HEK293 (cell line): ENCODE measurements around the gene C1orf185.
"Not testable (repeated sequence)": the region's sequence is repeated elsewhere in the genome, so short reads cannot be mapped to it uniquely, and the experiment has no call there.

Experiments used
- CTCF ChIA-PET: fragments of 350-600 bp; formaldehyde crosslinking; extraction: SDS; loops from one replicate; lab custom pipeline; 2021; ENCODE audit warnings: antibody characterized with exemption; lab: Yijun Ruan, JAX
- POLR2A ChIA-PET: fragments of 300-600 bp; formaldehyde crosslinking; extraction: SDS; loops from one replicate; lab custom pipeline; 2020; ENCODE audit warnings: antibody characterized with exemption, inconsistent platforms; lab: Yijun Ruan, JAX
- H3K27ac ChIP-seq: fragments of 200-500 bp; sonication (Bioruptor generic); 2 replicates; pipeline ENCODE4 v1.5.1; 2014; ENCODE audit warnings: low read depth, low read length, control low read depth, inconsistent platforms; ENCODE audit errors: extremely low read depth
- H3K36me3 ChIP-seq, 2 experiments: fragments of 200-500 bp in 1 of 2; sonication (Bioruptor generic) in 1 of 2; 1 replicate in 1 of 2; 2 replicates in 1 of 2; pipeline ENCODE4 v1.5.1; 2014 to 2017; ENCODE audit warnings: inconsistent platforms in 2 of 2, low read length in 2 of 2; ENCODE audit not compliant: control insufficient read depth in 2 of 2, insufficient read depth in 1 of 2
- H3K4me1 ChIP-seq: fragments of 200-500 bp; sonication (Bioruptor generic); 2 replicates; pipeline ENCODE4 v1.5.1; 2014; ENCODE audit warnings: mild to moderate bottlenecking, low read length, inconsistent platforms; ENCODE audit not compliant: control insufficient read depth, insufficient read depth
- H3K4me3 ChIP-seq: 2 replicates; pipeline ENCODE4 v1.5.1; 2011; ENCODE audit warnings: low read depth, mild to moderate bottlenecking, control low read depth, low read length, moderate library complexity
- H3K9me3 ChIP-seq: fragments of 200-500 bp; sonication (Bioruptor generic); 2 replicates; pipeline ENCODE4 v1.5.1; 2014; ENCODE audit warnings: low read depth, low read length, inconsistent platforms; ENCODE audit not compliant: control insufficient read depth, insufficient read depth
- AEBP2 ChIP-seq: fragments of 450-650 bp; formaldehyde crosslinking; IDR thresholded peaks from 2 replicates; pipeline ENCODE4 v1.5.1; 2016; ENCODE audit warnings: missing biosample characterization, missing genetic modification characterization, borderline replicate concordance
- GLIS2 ChIP-seq: fragments of 450-650 bp; formaldehyde crosslinking; IDR thresholded peaks from 2 replicates; pipeline ENCODE4 v1.5.1; 2016; ENCODE audit warnings: missing biosample characterization, missing genetic modification characterization
- REPIN1 ChIP-seq: fragments of 450-650 bp; formaldehyde crosslinking; IDR thresholded peaks from 2 replicates; pipeline ENCODE4 v1.5.1; 2017; ENCODE audit warnings: missing biosample characterization, missing genetic modification characterization, low read depth
- SCRT2 ChIP-seq: fragments of 450-650 bp; formaldehyde crosslinking; IDR thresholded peaks from 2 replicates; pipeline ENCODE4 v1.5.1; 2016; ENCODE audit warnings: missing biosample characterization, missing genetic modification characterization
- ZBTB7A ChIP-seq: fragments of 450-650 bp; formaldehyde crosslinking; IDR thresholded peaks from 2 replicates; pipeline ENCODE4 v1.5.1; 2016; ENCODE audit warnings: low read depth, missing biosample characterization, missing genetic modification characterization
- ZEB2 ChIP-seq: fragments of 450-650 bp; formaldehyde crosslinking; IDR thresholded peaks from 2 replicates; pipeline ENCODE4 v1.5.1; 2016; ENCODE audit warnings: missing biosample characterization, missing genetic modification characterization
- ZNF174 ChIP-seq: fragments of 450-650 bp; formaldehyde crosslinking; IDR thresholded peaks from 2 replicates; pipeline ENCODE4 v1.5.0; 2017; ENCODE audit warnings: missing biosample characterization, mild to moderate bottlenecking, missing genetic modification characterization
- ZNF184 ChIP-seq: fragments of 450-650 bp; IDR thresholded peaks from 2 replicates; pipeline ENCODE4 v1.5.1; 2018; ENCODE audit warnings: missing biosample characterization, mild to moderate bottlenecking, missing genetic modification characterization
- ZNF19 ChIP-seq: fragments of 450-650 bp; formaldehyde crosslinking; IDR thresholded peaks from 2 replicates; pipeline ENCODE4; 2016; ENCODE audit warnings: missing biosample characterization, missing genetic modification characterization, low read depth
- ZNF202 ChIP-seq: fragments of 450-650 bp; formaldehyde crosslinking; IDR thresholded peaks from 2 replicates; pipeline ENCODE4 v1.5.1; 2016; ENCODE audit warnings: missing biosample characterization, missing genetic modification characterization, borderline replicate concordance
- ZNF221 ChIP-seq: fragments of 450-650 bp; formaldehyde crosslinking; IDR thresholded peaks from 2 replicates; pipeline ENCODE4 v1.5.1; 2017; ENCODE audit warnings: missing biosample characterization, missing genetic modification characterization, borderline replicate concordance
- ZNF223 ChIP-seq: fragments of 450-650 bp; formaldehyde crosslinking; IDR thresholded peaks from 2 replicates; pipeline ENCODE4 v1.5.1; 2016; ENCODE audit warnings: missing biosample characterization, missing genetic modification characterization
- ZNF354C ChIP-seq: fragments of 450-650 bp; formaldehyde crosslinking; IDR thresholded peaks from 2 replicates; pipeline ENCODE4 v1.5.1; 2016; ENCODE audit warnings: missing biosample characterization, missing genetic modification characterization, low read depth, borderline replicate concordance
- ZNF37A ChIP-seq: fragments of 450-650 bp; IDR thresholded peaks from 2 replicates; pipeline ENCODE4 v1.5.1; 2018; ENCODE audit warnings: missing biosample characterization, missing genetic modification characterization
- ZNF398 ChIP-seq: fragments of 450-650 bp; formaldehyde crosslinking; IDR thresholded peaks from 2 replicates; pipeline ENCODE4 v1.5.1; 2017; ENCODE audit warnings: missing biosample characterization, missing genetic modification characterization
- ZNF426 ChIP-seq: fragments of 450-650 bp; formaldehyde crosslinking; IDR thresholded peaks from 2 replicates; pipeline ENCODE4 v1.5.1; 2017; ENCODE audit warnings: missing biosample characterization, missing genetic modification characterization, mild to moderate bottlenecking, inconsistent platforms, moderate library complexity
- ZNF48 ChIP-seq: fragments of 450-650 bp; formaldehyde crosslinking; IDR thresholded peaks from 2 replicates; pipeline ENCODE4 v1.5.1; 2016; ENCODE audit warnings: missing biosample characterization, missing genetic modification characterization
- ZNF521 ChIP-seq: fragments of 450-650 bp; formaldehyde crosslinking; IDR thresholded peaks from 2 replicates; pipeline ENCODE4 v1.5.1; 2017; ENCODE audit warnings: missing biosample characterization, mild to moderate bottlenecking, missing genetic modification characterization
- ZNF529 ChIP-seq: fragments of 450-650 bp; formaldehyde crosslinking; IDR thresholded peaks from 2 replicates; pipeline ENCODE4 v1.5.1; 2017; ENCODE audit warnings: missing genetic modification characterization, missing biosample characterization; ENCODE audit not compliant: insufficient replicate concordance
- ZNF558 ChIP-seq: fragments of 450-650 bp; formaldehyde crosslinking; IDR thresholded peaks from 2 replicates; pipeline ENCODE4 v1.5.1; 2016; ENCODE audit warnings: missing biosample characterization, missing genetic modification characterization
- ZNF585B ChIP-seq: fragments of 450-650 bp; formaldehyde crosslinking; IDR thresholded peaks from 2 replicates; pipeline ENCODE4 v1.5.1; 2016; ENCODE audit warnings: missing biosample characterization, missing genetic modification characterization
- ZNF626 ChIP-seq: fragments of 450-650 bp; sonication (Bioruptor Pico); formaldehyde crosslinking; IDR thresholded peaks from 2 replicates; pipeline ENCODE4 v1.5.1; 2018; ENCODE audit warnings: missing biosample characterization, missing genetic modification characterization, inconsistent platforms
- ZNF670 ChIP-seq: fragments of 450-650 bp; formaldehyde crosslinking; IDR thresholded peaks from 2 replicates; pipeline ENCODE4 v1.5.1; 2016; ENCODE audit warnings: missing biosample characterization, missing genetic modification characterization, low read depth
- ZNF677 ChIP-seq: fragments of 450-650 bp; IDR thresholded peaks from 2 replicates; pipeline ENCODE4 v1.5.0; 2018; ENCODE audit warnings: missing biosample characterization, mild to moderate bottlenecking, missing genetic modification characterization, moderate library complexity
- ZNF747 ChIP-seq: fragments of 450-650 bp; formaldehyde crosslinking; IDR thresholded peaks from 2 replicates; pipeline ENCODE4 v1.5.1; 2016; ENCODE audit warnings: missing biosample characterization, missing genetic modification characterization
- ZNF76 ChIP-seq: fragments of 450-650 bp; formaldehyde crosslinking; IDR thresholded peaks from 2 replicates; pipeline ENCODE4; 2016; ENCODE audit warnings: low read depth, missing biosample characterization, missing genetic modification characterization, borderline replicate concordance
- ZSCAN30 ChIP-seq: fragments of 450-650 bp; IDR thresholded peaks from 2 replicates; pipeline ENCODE4 v1.5.1; 2018; ENCODE audit warnings: missing biosample characterization, mild to moderate bottlenecking, missing genetic modification characterization, moderate library complexity
- TF ChIP-seq, protein P1 (sequence below): fragments of 450-650 bp; formaldehyde crosslinking; IDR thresholded peaks from 2 replicates; pipeline ENCODE4 v1.5.1; 2017; ENCODE audit warnings: missing biosample characterization, missing genetic modification characterization

C1orf185 gene

GRCh38 chr1:51120629-51121028 is 18.6 kb downstream of the C1orf185 start:
- no peak overlapping the region for H3K27ac ChIP-seq
- no peaks in the 10 kb centered on the region for H3K4me1 ChIP-seq
- TF ChIP-seq ZNF521 (tag by site-specific recombination) = no peak
- TF ChIP-seq, protein P1, sequence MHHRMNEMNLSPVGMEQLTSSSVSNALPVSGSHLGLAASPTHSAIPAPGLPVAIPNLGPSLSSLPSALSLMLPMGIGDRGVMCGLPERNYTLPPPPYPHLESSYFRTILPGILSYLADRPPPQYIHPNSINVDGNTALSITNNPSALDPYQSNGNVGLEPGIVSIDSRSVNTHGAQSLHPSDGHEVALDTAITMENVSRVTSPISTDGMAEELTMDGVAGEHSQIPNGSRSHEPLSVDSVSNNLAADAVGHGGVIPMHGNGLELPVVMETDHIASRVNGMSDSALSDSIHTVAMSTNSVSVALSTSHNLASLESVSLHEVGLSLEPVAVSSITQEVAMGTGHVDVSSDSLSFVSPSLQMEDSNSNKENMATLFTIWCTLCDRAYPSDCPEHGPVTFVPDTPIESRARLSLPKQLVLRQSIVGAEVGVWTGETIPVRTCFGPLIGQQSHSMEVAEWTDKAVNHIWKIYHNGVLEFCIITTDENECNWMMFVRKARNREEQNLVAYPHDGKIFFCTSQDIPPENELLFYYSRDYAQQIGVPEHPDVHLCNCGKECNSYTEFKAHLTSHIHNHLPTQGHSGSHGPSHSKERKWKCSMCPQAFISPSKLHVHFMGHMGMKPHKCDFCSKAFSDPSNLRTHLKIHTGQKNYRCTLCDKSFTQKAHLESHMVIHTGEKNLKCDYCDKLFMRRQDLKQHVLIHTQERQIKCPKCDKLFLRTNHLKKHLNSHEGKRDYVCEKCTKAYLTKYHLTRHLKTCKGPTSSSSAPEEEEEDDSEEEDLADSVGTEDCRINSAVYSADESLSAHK = no peak
- no peak for TF ChIP-seq ZNF221
- no peak for TF ChIP-seq ZNF184 (tag by site-specific recombination)
- no peak for TF ChIP-seq ZNF37A (tag by site-specific recombination)
- no peak for TF ChIP-seq ZNF529 (tag by site-specific recombination)
- no peak for TF ChIP-seq REPIN1 (tag by site-specific recombination)
- no peak for TF ChIP-seq SCRT2
- no peak for TF ChIP-seq ZNF426 (tag by site-specific recombination)
- TF ChIP-seq ZNF670 (tag by site-specific recombination) = no peak
- TF ChIP-seq ZNF174 = no peak
- no peak for TF ChIP-seq ZEB2 (tag by site-specific recombination)
- no peak for TF ChIP-seq ZNF677 (tag by site-specific recombination)
- no peak for TF ChIP-seq ZNF19 (tag by site-specific recombination)
- TF ChIP-seq ZNF747 (tag by site-specific recombination) = no peak
- no peak for TF ChIP-seq ZNF585B (tag by site-specific recombination)
- TF ChIP-seq ZNF202 (tag by site-specific recombination) = no peak
- no peak for TF ChIP-seq ZNF76
- TF ChIP-seq ZNF626 (tag by site-specific recombination) = no peak
- TF ChIP-seq ZNF48 = no peak
- no peak overlapping the region for H3K4me3 ChIP-seq
- H3K36me3 ChIP-seq = no peaks in the 10 kb centered on the region
- ChIA-PET POLR2A (no interaction called here), CTCF (no interaction called here)
- no peaks in the 10 kb centered on the region for H3K9me3 ChIP-seq

DNA sequence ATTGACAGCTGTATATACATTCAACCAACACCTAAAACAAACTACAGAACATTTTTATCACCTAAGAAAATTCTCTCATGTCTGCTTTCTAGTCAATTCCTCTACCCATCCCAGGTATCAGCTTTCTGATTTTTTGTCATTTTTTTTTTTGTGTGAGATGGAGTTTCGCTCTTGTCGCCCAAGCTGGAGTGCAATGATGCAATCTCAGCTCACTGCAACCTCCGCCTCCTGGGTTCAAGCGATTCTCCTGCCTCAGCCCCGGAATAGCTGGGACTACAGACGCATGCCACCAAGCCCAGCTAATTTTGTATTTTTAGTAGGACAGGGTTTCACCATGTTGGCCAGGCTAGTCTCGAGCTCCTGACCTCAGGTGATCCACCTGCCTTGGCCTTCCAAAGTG is 25.1 kb downstream of the C1orf185 start:
- POLR2A ChIA-PET, H3K36me3 ChIP-seq, H3K27ac ChIP-seq, H3K4me3 ChIP-seq, H3K4me1 ChIP-seq, H3K9me3 ChIP-seq: not testable (repeated sequence)
- CTCF ChIA-PET = interaction anchor here (0.6 to 0.7 kb wide), 2 partner anchors 10 to 55 kb away, joined by 5 to 6 read pairs; no protein-coding TSS in a partner anchor

- no peak overlapping the region for H3K4me3 ChIP-seq
- CTCF ChIA-PET = no interaction called here
- no peaks in the 10 kb centered on the region for H3K4me1 ChIP-seq
- POLR2A ChIA-PET = no interaction called here
- H3K36me3 ChIP-seq = no peaks in the 10 kb centered on the region
- no peak for TF ChIP-seq ZNF76
- no peak for TF ChIP-seq GLIS2 (tag by site-specific recombination)
- no peak for TF ChIP-seq AEBP2 (tag by site-specific recombination)
- no peak for TF ChIP-seq ZNF223 (tag by site-specific recombination)
- TF ChIP-seq ZSCAN30 (tag by site-specific recombination) = no peak
- TF ChIP-seq ZNF558 = no peak
- no peak for TF ChIP-seq ZBTB7A (tag by site-specific recombination)
- no peak for TF ChIP-seq ZNF354C (tag by site-specific recombination)
- TF ChIP-seq ZNF202 (tag by site-specific recombination) = no peak
- TF ChIP-seq ZNF398 = no peak
- no peak overlapping the region for H3K27ac ChIP-seq
- no peaks in the 10 kb centered on the region for H3K9me3 ChIP-seq
Observed at GRCh38 chr1:51131185-51131584, 29.2 kb downstream of the C1orf185 start.
